ENCODE data around the gene TSNAX.

The TSNAX gene

GRCh38 chr1:231610388-231610787, 81.9 kb downstream of the TSNAX start:
- no peak for TF ChIP-seq ZFX (IDR thresholded peaks at IDR 0.05; ENCODE audit: borderline replicate concordance)
- no peak for TF ChIP-seq CTCF (IDR thresholded peaks at IDR 0.05)
- no peak overlapping the region for H3K27ac ChIP-seq

GRCh38 chr1:231611111-231611510, 82.6 kb downstream of the TSNAX start:
- H3K27ac ChIP-seq = no peak overlapping the region
- TF ChIP-seq CTCF (IDR thresholded peaks at IDR 0.05) (no peak), ZFX (IDR thresholded peaks at IDR 0.05; ENCODE audit: borderline replicate concordance) (no peak)

GRCh38 chr1:231611851-231612250, 83.4 kb downstream of the TSNAX start:
- no peak overlapping the region for H3K27ac ChIP-seq
- no peak for TF ChIP-seq ZFX (IDR thresholded peaks at IDR 0.05; ENCODE audit: borderline replicate concordance)
- no peak for TF ChIP-seq CTCF (IDR thresholded peaks at IDR 0.05)

- no peak overlapping the region for H3K27ac ChIP-seq
- TF ChIP-seq ZFX (IDR thresholded peaks at IDR 0.05; ENCODE audit: borderline replicate concordance) (no peak), CTCF (IDR thresholded peaks at IDR 0.05) (no peak)
Observed at GRCh38 chr1:231612393-231613089, 84.1 kb downstream of the TSNAX start.

GRCh38 chr1:231613419-231614349, 85.2 kb downstream of the TSNAX start:
- TF ChIP-seq ZFX (IDR thresholded peaks at IDR 0.05; ENCODE audit: borderline replicate concordance) (no peak), CTCF (IDR thresholded peaks at IDR 0.05) (no peak)
- H3K27ac ChIP-seq = no peak overlapping the region

All from 22Rv1 (cell line).